RWPE1 (cell line): Measurements from ENCODE around the gene TTC12.

Source experiments
- CTCF ChIA-PET: fragments of 350-600 bp; sonication (Branson Sonifier 250); formaldehyde crosslinking; extraction: SDS; loops from one replicate; lab custom pipeline; 2021; lab: Yijun Ruan, JAX
- POLR2A ChIA-PET: fragments of 400-600 bp; formaldehyde crosslinking; extraction: SDS; loops from one replicate; lab custom pipeline; 2020; ENCODE audit warnings: antibody characterized with exemption; ENCODE audit not compliant: low non-redundant PET; lab: Yijun Ruan, JAX
- DNase-seq: peaks from one replicate; pipeline ENCODE4 v3.0.0; 2012; ENCODE audit warnings: low spot score
- H3K27ac ChIP-seq: fragments of 450-650 bp; 2 replicates; pipeline ENCODE4 v1.5.1; 2017
- TF ChIP-seq, protein P1 (sequence below): fragments of 450-650 bp; conservative IDR thresholded peaks from 2 replicates; pipeline ENCODE4 v1.5.1; 2017; ENCODE audit warnings: low read depth, mild to moderate bottlenecking

Gene TTC12

DNA sequence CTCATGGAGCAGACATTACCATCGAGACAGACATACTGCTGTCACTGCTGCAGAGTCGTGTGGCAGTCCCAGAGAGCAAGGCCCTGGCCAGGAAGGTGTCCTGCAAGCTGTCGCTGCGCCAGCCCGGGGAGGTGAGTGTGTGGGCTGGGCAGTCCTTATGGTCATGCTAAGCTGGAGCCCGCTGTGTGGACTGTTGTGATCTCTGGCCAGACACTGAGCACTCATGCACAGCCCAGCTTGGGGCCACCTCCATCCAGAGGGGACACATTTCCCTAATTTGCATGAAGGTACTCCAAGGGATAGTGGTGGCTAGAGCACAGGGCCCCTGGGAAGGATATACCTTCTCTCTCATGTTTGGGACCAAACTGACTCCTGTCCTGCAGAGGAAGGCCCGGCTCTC, 82.8 kb downstream of the TTC12 start:
- POLR2A ChIA-PET, result interaction anchor here (0.6 kb wide), 1 partner anchor 84 kb away, joined by 3 read pairs; no protein-coding TSS in a partner anchor
- no peak for DNase-seq
- peak overlapping the region; percentile 43; the same call in 1 of the 2 replicates for H3K27ac ChIP-seq
- TF ChIP-seq, protein P1, sequence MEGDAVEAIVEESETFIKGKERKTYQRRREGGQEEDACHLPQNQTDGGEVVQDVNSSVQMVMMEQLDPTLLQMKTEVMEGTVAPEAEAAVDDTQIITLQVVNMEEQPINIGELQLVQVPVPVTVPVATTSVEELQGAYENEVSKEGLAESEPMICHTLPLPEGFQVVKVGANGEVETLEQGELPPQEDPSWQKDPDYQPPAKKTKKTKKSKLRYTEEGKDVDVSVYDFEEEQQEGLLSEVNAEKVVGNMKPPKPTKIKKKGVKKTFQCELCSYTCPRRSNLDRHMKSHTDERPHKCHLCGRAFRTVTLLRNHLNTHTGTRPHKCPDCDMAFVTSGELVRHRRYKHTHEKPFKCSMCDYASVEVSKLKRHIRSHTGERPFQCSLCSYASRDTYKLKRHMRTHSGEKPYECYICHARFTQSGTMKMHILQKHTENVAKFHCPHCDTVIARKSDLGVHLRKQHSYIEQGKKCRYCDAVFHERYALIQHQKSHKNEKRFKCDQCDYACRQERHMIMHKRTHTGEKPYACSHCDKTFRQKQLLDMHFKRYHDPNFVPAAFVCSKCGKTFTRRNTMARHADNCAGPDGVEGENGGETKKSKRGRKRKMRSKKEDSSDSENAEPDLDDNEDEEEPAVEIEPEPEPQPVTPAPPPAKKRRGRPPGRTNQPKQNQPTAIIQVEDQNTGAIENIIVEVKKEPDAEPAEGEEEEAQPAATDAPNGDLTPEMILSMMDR, result no peak
- CTCF ChIA-PET, result no interaction called here

DNA sequence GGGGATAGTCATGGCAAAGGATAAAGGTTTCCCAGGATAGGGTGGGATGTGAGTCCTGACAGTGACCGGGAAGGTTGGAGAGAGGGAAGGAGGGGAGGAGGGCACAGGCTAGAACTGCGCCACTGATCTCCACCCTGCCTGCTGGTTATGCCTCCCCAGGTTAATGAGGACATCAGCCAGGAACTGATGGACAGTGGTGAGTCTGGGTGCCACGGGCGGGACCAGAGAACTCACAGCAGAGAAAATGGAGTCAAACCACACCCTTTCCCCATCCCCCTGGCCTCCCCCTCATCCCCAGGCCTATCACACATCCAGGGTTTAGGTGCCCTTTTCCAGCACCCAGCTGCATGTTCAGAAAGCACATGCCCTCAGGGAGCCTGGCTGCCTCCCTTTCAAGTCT, 83.4 kb downstream of the TTC12 start:
- ChIA-PET POLR2A (interaction anchor here (0.6 kb wide), 1 partner anchor 85 kb away, joined by 3 read pairs; no protein-coding TSS in a partner anchor), CTCF (no interaction called here)
- no peak for DNase-seq
- peak overlapping the region; percentile 43 for H3K27ac ChIP-seq
- TF ChIP-seq, protein P1, result no peak

DNA sequence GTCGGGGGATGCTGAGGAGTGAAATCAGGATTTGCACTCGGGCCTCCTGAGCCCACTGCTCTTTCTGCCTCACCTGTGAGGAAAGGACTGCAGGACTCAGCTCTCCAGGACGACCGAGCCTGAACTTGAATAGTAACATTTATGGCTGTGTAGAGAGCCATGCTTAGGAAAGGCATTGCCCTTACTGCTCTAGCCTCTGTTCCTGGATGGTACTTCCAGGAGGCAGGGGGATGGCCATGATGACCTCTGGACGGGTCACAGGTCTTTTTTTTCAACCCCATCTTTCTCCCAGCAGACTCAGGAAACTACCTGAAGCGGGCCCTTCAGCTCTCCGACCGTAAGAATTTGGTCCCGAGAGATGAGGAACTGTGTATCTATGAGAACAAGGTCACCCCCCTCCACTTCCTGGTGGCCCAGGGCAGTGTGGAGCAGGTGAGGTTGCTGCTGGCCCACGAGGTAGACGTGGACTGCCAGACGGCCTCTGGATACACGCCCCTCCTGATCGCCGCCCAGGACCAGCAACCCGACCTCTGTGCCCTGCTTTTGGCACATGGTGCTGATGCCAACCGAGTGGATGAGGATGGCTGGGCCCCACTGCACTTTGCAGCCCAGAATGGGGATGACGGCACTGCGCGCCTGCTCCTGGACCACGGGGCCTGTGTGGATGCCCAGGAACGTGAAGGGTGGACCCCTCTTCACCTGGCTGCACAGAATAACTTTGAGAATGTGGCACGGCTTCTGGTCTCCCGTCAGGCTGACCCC, 84.5 kb downstream of the TTC12 start:
- POLR2A ChIA-PET, result no interaction called here
- H3K27ac ChIP-seq, result no peak overlapping the region
- CTCF ChIA-PET, result no interaction called here
- TF ChIP-seq, protein P1, result no peak
- no peak for DNase-seq

DNA sequence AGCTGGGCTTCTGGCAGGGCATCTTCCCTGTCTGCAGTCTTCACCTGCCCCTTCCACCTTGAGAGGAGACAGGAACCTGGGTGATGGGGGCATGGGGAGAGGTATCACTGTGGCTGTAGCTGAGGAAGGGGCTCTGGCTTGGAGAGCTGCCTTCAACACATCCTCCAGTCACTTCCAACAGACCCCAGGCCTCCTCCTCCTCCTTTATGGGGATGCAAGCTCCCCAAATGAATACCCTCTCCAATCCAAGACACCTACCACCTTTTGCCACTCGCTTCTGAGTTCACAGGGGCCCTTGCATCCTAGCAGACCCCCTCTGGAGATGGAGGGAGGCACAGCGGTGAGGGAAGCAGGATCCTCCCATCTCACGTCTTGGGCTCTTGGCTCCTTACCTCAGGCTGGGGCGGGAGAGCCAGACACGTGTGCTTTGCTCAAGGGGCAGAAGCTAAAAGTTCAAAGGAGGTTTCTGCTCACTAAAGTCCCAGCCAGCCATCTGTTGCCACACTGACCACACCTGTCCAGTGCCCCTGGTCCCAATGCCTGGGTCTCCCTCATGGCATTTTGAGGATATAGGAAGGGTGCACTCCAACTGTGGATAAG, 86.3 kb downstream of the TTC12 start:
- TF ChIP-seq, protein P1, result no peak
- POLR2A ChIA-PET, result no interaction called here
- DNase-seq, result no peak
- H3K27ac ChIP-seq, result peak overlapping the region; percentile 83
- CTCF ChIA-PET, result no interaction called here

DNA sequence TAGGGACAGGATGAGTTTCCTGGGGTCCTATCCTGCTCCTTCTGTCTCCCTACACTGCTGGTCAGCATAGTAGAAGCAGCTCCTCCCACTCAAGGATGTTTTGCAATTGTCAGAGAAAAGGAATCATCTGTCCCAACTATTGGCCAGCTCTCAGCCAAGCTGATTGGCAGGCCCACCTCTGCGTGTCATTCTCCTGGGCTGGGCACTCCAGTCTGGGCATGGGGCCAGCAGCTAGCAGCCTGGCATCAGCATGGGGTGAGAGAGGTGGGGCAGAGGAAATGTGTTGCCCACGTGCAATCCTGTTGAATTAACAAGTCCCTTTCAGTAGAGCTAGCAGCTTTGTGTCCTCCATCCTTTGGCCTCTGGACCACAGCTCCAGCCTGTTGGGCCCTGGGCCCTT, 87.3 kb downstream of the TTC12 start:
- H3K27ac ChIP-seq, result peak overlapping the region; percentile 83
- TF ChIP-seq, protein P1, result no peak
- ChIA-PET CTCF (no interaction called here), POLR2A (no interaction called here)
- DNase-seq, result peak; percentile 99

DNA sequence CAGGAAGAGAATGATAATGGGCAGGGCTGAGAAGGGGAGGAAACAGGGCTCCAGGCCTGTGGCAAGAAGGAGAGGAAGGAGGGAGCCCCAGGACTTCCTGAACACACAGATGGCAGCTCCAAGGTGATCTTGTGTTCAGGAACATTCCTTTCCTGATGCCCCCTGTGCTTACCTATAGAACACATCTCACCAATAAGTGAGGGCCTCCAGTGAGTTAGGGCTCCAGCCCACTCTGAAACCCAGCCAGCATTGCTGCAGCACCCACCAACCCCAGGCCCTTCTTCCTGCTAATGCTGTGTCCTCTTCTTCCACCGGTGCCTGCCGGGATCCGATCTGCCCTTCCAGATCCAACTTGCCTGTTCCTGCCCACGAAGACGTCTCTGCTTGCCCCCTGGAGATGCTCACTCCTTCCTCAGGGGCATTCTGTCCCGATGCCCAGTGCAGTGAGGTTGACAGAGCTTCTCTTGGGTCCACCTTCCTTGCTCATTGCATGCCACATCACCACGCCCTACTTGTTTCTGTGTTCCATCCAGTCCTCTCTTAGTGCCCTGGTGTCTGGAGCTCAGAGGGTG, 90.6 kb downstream of the TTC12 start:
- ChIA-PET CTCF (interaction anchor here (0.5 kb wide), 1 partner anchor 12 kb away, joined by 5 read pairs; no protein-coding TSS in a partner anchor), POLR2A (no interaction called here)
- TF ChIP-seq, protein P1, result no peak
- peak overlapping the region; percentile 68 for H3K27ac ChIP-seq
- no peak for DNase-seq
